IMR-90 (cell line): ENCODE results near the gene CDC40. TPM values are rescaled to one million over a fixed set of nuclear protein-coding genes. Genes with fewer than 3 reads are reported as not detected.
A peak's percentile ranks its signal among the peaks of the same experiment; 100 is the strongest.

Experiments used
- ATAC-seq: fragments of 200-7000 bp; cut with Tn5 transposase; 2 replicates; pipeline ENCODE4 v1.9.1; 2020; ENCODE audit warnings: low read depth, mild to moderate bottlenecking, moderate library complexity
- BruUV-seq: library from RNA; stranded (reverse); fragments of 400-500 nt; replicated peaks from 2 replicates; lab custom pipeline; 2021; lab: Mats Ljungman, UMichigan
- CTCF ChIA-PET: fragments of 300-600 bp; formaldehyde crosslinking; extraction: SDS; loops from one replicate; lab custom pipeline; 2021; ENCODE audit warnings: antibody characterized with exemption; lab: Yijun Ruan, JAX
- POLR2A ChIA-PET: fragments of 300-600 bp; sonication (Branson Sonifier 250); formaldehyde crosslinking; loops from one replicate; lab custom pipeline; 2022; ENCODE audit warnings: antibody characterized with exemption; ENCODE audit not compliant: unreplicated experiment; lab: Charles Lee
- DNase-seq: peaks from one replicate; pipeline ENCODE4 v3.0.0; 2013
- H2AFZ ChIP-seq: replicated peaks from 2 replicates; pipeline ENCODE3; 2013; ENCODE audit warnings: low read length, mild to moderate bottlenecking; ENCODE audit not compliant: poor library complexity
- H2AK5ac ChIP-seq: 2 replicates; pipeline ENCODE4 v1.6.1; 2013; ENCODE audit warnings: low read depth, low read length, inconsistent platforms
- H2AK9ac ChIP-seq: replicated peaks from 2 replicates; pipeline ENCODE3; 2013; ENCODE audit warnings: mild to moderate bottlenecking, low read depth, low read length, moderate library complexity; ENCODE audit not compliant: poor library complexity
- H2BK120ac ChIP-seq: 2 replicates; pipeline ENCODE4 v1.6.1; 2013; ENCODE audit warnings: low read depth, low read length, inconsistent platforms
- H2BK15ac ChIP-seq: 3 replicates; pipeline ENCODE4 v1.6.1; 2013; ENCODE audit warnings: low read depth, low read length, inconsistent platforms
- H2BK20ac ChIP-seq: 2 replicates; pipeline ENCODE4 v1.6.1; 2013; ENCODE audit warnings: low read depth, mild to moderate bottlenecking, inconsistent platforms, low read length, moderate library complexity
- H2BK5ac ChIP-seq: 2 replicates; pipeline ENCODE4 v1.6.1; 2013; ENCODE audit warnings: mild to moderate bottlenecking, low read depth, low read length, inconsistent platforms; ENCODE audit not compliant: poor library complexity, severe bottlenecking
- H3K14ac ChIP-seq: replicated peaks from 2 replicates; pipeline ENCODE4 v1.6.1; 2013; ENCODE audit warnings: low read depth, low read length, inconsistent platforms
- H3K18ac ChIP-seq: 2 replicates; pipeline ENCODE4 v1.6.1; 2013; ENCODE audit warnings: low read depth, low read length, control low read depth
- H3K23ac ChIP-seq: 2 replicates; pipeline ENCODE4 v1.6.1; 2013; ENCODE audit warnings: low read depth, low read length, inconsistent platforms
- H3K27ac ChIP-seq: 2 replicates; pipeline ENCODE4 v1.5.1; 2013; ENCODE audit warnings: mild to moderate bottlenecking, control low read depth, low read length; ENCODE audit not compliant: insufficient read depth
- H3K27me3 ChIP-seq: 2 replicates; pipeline ENCODE4 v1.6.1; 2013; ENCODE audit warnings: low read length; ENCODE audit not compliant: control insufficient read depth, insufficient read depth
- H3K36me3 ChIP-seq: 2 replicates; pipeline ENCODE4 v1.6.1; 2013; ENCODE audit warnings: low read length, mixed read lengths; ENCODE audit not compliant: control insufficient read depth, insufficient read depth
- H3K4ac ChIP-seq: 2 replicates; pipeline ENCODE4 v1.6.1; 2013; ENCODE audit warnings: low read depth, low read length, inconsistent platforms
- H3K4me1 ChIP-seq: 2 replicates; pipeline ENCODE4 v1.6.1; 2013; ENCODE audit warnings: low read length, mixed read lengths; ENCODE audit not compliant: control insufficient read depth, insufficient read depth
- H3K4me2 ChIP-seq: 2 replicates; pipeline ENCODE4 v1.6.1; 2013; ENCODE audit warnings: low read depth, mild to moderate bottlenecking, control low read depth, low read length, moderate library complexity
- H3K4me3 ChIP-seq: 2 replicates; pipeline ENCODE4 v1.5.1; 2013; ENCODE audit warnings: low read depth, mild to moderate bottlenecking, control low read depth, low read length, moderate library complexity; ENCODE audit not compliant: insufficient read depth
- H3K56ac ChIP-seq: 2 replicates; pipeline ENCODE4 v1.6.1; 2013; ENCODE audit warnings: low read length, inconsistent platforms; ENCODE audit not compliant: insufficient read depth; ENCODE audit errors: extremely low read depth
- H3K79me1 ChIP-seq, 2 experiments: 2 replicates each; pipeline ENCODE4 v1.6.1; 2013; ENCODE audit warnings: low read length in 2 of 2, inconsistent platforms in 1 of 2, low read depth in 1 of 2
- H3K9ac ChIP-seq: 2 replicates; pipeline ENCODE4 v1.6.1; 2013; ENCODE audit warnings: low read depth, low read length, control low read depth
- H3K9me1 ChIP-seq: 2 replicates; pipeline ENCODE4 v1.6.1; 2013; ENCODE audit warnings: low read length, inconsistent platforms; ENCODE audit not compliant: insufficient read depth
- H3K9me3 ChIP-seq: 2 replicates; pipeline ENCODE4 v1.6.1; 2013; ENCODE audit warnings: low read length; ENCODE audit not compliant: control insufficient read depth, insufficient read depth
- H4K20me1 ChIP-seq: 2 replicates; pipeline ENCODE4 v1.6.1; 2013; ENCODE audit warnings: low read length, inconsistent platforms; ENCODE audit not compliant: insufficient read depth
- H4K5ac ChIP-seq: 2 replicates; pipeline ENCODE4 v1.6.1; 2013; ENCODE audit warnings: mild to moderate bottlenecking, low read depth, low read length, control low read depth
- H4K8ac ChIP-seq, 2 experiments: 2 replicates each; pipeline ENCODE4 v1.6.1; 2013; ENCODE audit warnings: low read depth in 2 of 2, low read length in 2 of 2, control low read depth in 1 of 2, inconsistent platforms in 1 of 2
- H4K91ac ChIP-seq: 2 replicates; pipeline ENCODE4 v1.6.1; 2013; ENCODE audit warnings: low read depth, low read length, inconsistent platforms; ENCODE audit not compliant: insufficient read depth
- CEBPB ChIP-seq: IDR thresholded peaks from 2 replicates; pipeline ENCODE4 v1.6.1; 2012; ENCODE audit warnings: low read depth, low read length, improper control_type of control experiment
- ELK1 ChIP-seq: fragments of 150-350 bp; IDR thresholded peaks from 2 replicates; pipeline ENCODE4 v1.6.1; 2016; ENCODE audit warnings: low read depth, mild to moderate bottlenecking, low read length, moderate library complexity, borderline replicate concordance
- MXI1 ChIP-seq: IDR thresholded peaks from 2 replicates; pipeline ENCODE4 v1.6.1; 2012; ENCODE audit warnings: low read depth, mild to moderate bottlenecking, low read length, moderate library complexity, borderline replicate concordance
- RFX5 ChIP-seq: IDR thresholded peaks from 2 replicates; pipeline ENCODE4 v1.8.0; 2012; ENCODE audit warnings: low read depth, mild to moderate bottlenecking, low read length, moderate library complexity
- whole genome bisulfite sequencing, 2 experiments: methylation state at CpG; one replicate each; pipeline versions ENCODE4 v1.1.5 to v1.1.7; 2013; ENCODE audit warnings: missing lambda C conversion rate in 2 of 2; ENCODE audit not compliant: insufficient read length in 1 of 2; ENCODE audit errors: extremely low coverage in 2 of 2; 5-methylcytosine and 5-hydroxymethylcytosine counted together
- dilution Hi-C: fragments of 300-500 bp; cut with HindIII; formaldehyde crosslinking; loops from one replicate; pipeline ENCODE4 v1.14.3; 2018; ENCODE audit warnings: low sequenced_read_pairs; ENCODE audit not compliant: unreplicated experiment
- in situ Hi-C: fragments of 300-500 bp; cut with MboI; formaldehyde crosslinking; loops from 3 replicates; pipeline ENCODE4 v1.14.3; 2019; ENCODE audit warnings: low sequenced_read_pairs, inconsistent platforms, mixed read lengths
- intact Hi-C: fragments of 100-400 bp; cut with micrococcal nuclease; formaldehyde crosslinking; loops from 2 replicates; pipeline ENCODE4 v1.10.0; 2022
- polyA plus RNA-seq, 3 experiments: library from polyadenylated mRNA; depleted of rRNA; stranded (reverse); fragments of >200 nt; gene quantifications; 2 replicates each; pipeline ENCODE4 v1.2.3, GENCODE V29; 2012; ENCODE audit warnings: low replicate concordance in 1 of 3
- total RNA-seq: library from RNA; depleted of rRNA; stranded (reverse); fragments of >200 nt; gene quantifications from 2 replicates; pipeline ENCODE4 v1.2.3, GENCODE V29; 2012

Gene CDC40
- total and polyA plus RNA-seq, 2 of the 4 experiments (the other 2 are of a cell fraction), result 7.0 to 16.8 TPM

GRCh38 chr6:110140650-110141049 lies 39.6 kb upstream of the CDC40 start:
- H2BK120ac ChIP-seq, result 0 out of 2 replicates have a peak overlapping the region, but pooled peaks have one; percentile 21
- H3K14ac ChIP-seq, result peak overlapping the region; percentile 31; the same call in 1 of the 2 replicates
- H3K9ac ChIP-seq, result no peak overlapping the region
- no peak overlapping the region for H2AK5ac ChIP-seq
- no peak overlapping the region for H2AFZ ChIP-seq
- no peaks in the 10 kb centered on the region for H3K9me1 ChIP-seq
- no peak overlapping the region for H2BK5ac ChIP-seq
- TF ChIP-seq MXI1 (no peak), RFX5 (no peak), ELK1 (no peak), CEBPB (peak; percentile 90)
- DNase-seq (peak; percentile 75), ATAC-seq (peak; percentile 42; the same call in 1 of the 2 replicates)
- H3K23ac ChIP-seq, result 0 out of 2 replicates have a peak overlapping the region, but pooled peaks have one; percentile 31
- no CpG with 5 or more reads among the region's 2 CpGs for WGBS, 2 experiments
- no peak overlapping the region for H3K56ac ChIP-seq
- ChIA-PET CTCF (no interaction called here), POLR2A (no interaction called here)
- H4K8ac ChIP-seq, result peak overlapping the region in 1 of 2 experiments; percentile 52; a peak in 2 of 4 replicates
- no peak overlapping the region for H2AK9ac ChIP-seq
- peak overlapping the region; percentile 57; the same call in 1 of the 2 replicates for H4K91ac ChIP-seq
- H3K4me3 ChIP-seq, result no peak overlapping the region
- dilution Hi-C loops, result no loop called here
- peaks cover 6% of the 10 kb centered on the region; the same call in 1 of the 2 replicates for H3K36me3 ChIP-seq
- no peak overlapping the region for H3K27ac ChIP-seq
- peak overlapping the region; percentile 1; the same call in 1 of the 2 replicates for H3K4ac ChIP-seq
- H3K18ac ChIP-seq, result no peak overlapping the region
- H2BK15ac ChIP-seq, result no peak overlapping the region
- BruUV-seq, result no TSS peak
- intact Hi-C loops, result no loop called here
- in situ Hi-C loops, result no loop called here
- no peaks in the 10 kb centered on the region for H3K27me3 ChIP-seq
- H4K5ac ChIP-seq, result no peak overlapping the region
- H2BK20ac ChIP-seq, result no peak overlapping the region
- H3K4me1 ChIP-seq, result no peaks in the 10 kb centered on the region
- H3K79me1 ChIP-seq, result no peaks in the 10 kb centered on the region; a peak in 2 of 4 replicates
- H4K20me1 ChIP-seq, result no peaks in the 10 kb centered on the region
- H3K4me2 ChIP-seq, result no peak overlapping the region
- H3K9me3 ChIP-seq, result peaks cover 2% of the 10 kb centered on the region; the same call in 1 of the 2 replicates
